Neural cell (in vitro differentiated cells): Measurements from ENCODE around the gene MYO3B.

Experiments used
- EP300 ChIP-seq: fragments of 450-650 bp; conservative IDR thresholded peaks from 2 replicates; pipeline ENCODE4 v1.6.1; 2014; ENCODE audit warnings: antibody characterized with exemption, mild to moderate bottlenecking, moderate library complexity; ENCODE audit not compliant: poor library complexity, severe bottlenecking
- EZH2 ChIP-seq: fragments of 200-600, 300-800 bp; shearing (Covaris generic), sonication (generic); IDR thresholded peaks from 2 replicates; pipeline ENCODE4 v1.6.1; 2014; ENCODE audit warnings: antibody characterized with exemption, low read length, borderline replicate concordance, mild to moderate bottlenecking; ENCODE audit not compliant: insufficient read depth, poor library complexity, severe bottlenecking
- POLR2AphosphoS5 ChIP-seq: IDR thresholded peaks from 2 replicates; pipeline ENCODE4 v1.6.1; 2012
- SMC3 ChIP-seq: fragments of 450-650 bp; conservative IDR thresholded peaks from 2 replicates; pipeline ENCODE4 v1.6.1; 2014; ENCODE audit warnings: antibody characterized with exemption, mild to moderate bottlenecking, moderate library complexity; ENCODE audit not compliant: poor library complexity
- TF ChIP-seq, protein P1 (sequence below): IDR thresholded peaks from 2 replicates; pipeline ENCODE4 v1.6.1; 2012; ENCODE audit warnings: borderline replicate concordance
- TF ChIP-seq, protein P2 (sequence below): fragments of 450-650 bp; IDR thresholded peaks from 2 replicates; pipeline ENCODE4 v1.5.1; 2014; ENCODE audit warnings: antibody characterized with exemption, mild to moderate bottlenecking, moderate library complexity; ENCODE audit not compliant: poor library complexity, severe bottlenecking

DNA sequence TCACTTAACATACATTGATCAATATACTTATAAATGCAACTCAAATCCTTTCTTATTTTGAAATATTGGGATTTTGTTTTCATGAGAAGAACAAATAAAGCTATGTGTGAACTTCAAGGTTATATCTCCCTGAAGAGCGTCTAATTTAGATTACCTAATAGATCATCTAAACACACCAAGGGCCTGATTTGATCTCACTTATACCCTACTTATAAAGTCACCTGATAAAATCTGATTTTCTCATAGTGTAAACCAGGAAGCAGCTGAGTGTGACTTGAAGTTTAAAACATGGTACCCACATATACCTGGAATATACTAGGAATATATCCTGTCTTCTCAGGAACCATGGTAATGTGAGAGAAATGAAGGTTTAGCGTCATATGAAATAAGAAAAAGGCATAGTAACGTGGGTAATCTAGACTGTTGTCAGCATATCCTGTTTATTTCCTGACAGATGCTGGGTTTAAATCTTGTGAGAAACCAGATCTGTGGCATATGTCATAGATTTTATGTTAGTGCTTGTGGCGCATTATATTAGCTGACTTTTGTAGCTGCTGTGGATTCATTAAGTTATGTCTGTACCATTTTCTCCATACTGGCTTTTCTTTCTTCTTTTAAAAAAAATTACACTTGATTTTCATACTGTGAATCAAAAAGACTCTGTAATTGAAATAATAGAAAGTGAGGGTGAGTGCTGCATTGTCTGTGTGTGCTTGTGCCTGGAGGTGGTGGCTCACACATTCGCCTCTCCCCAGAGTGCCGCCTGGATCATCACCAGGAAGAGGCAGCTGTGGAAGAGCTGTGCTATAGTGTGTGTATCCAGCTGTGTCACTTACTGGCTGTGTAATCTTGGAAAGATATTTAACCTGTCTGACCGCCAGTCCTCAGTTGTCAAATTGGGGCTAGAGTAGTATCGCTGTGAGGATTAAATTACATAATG, 164.0 kb downstream of the MYO3B start:
- TF ChIP-seq POLR2AphosphoS5 (peak; percentile 70), EZH2 (no peak), SMC3 (peak; percentile 46), EP300 (peak; percentile 86)
- TF ChIP-seq, protein P1, sequence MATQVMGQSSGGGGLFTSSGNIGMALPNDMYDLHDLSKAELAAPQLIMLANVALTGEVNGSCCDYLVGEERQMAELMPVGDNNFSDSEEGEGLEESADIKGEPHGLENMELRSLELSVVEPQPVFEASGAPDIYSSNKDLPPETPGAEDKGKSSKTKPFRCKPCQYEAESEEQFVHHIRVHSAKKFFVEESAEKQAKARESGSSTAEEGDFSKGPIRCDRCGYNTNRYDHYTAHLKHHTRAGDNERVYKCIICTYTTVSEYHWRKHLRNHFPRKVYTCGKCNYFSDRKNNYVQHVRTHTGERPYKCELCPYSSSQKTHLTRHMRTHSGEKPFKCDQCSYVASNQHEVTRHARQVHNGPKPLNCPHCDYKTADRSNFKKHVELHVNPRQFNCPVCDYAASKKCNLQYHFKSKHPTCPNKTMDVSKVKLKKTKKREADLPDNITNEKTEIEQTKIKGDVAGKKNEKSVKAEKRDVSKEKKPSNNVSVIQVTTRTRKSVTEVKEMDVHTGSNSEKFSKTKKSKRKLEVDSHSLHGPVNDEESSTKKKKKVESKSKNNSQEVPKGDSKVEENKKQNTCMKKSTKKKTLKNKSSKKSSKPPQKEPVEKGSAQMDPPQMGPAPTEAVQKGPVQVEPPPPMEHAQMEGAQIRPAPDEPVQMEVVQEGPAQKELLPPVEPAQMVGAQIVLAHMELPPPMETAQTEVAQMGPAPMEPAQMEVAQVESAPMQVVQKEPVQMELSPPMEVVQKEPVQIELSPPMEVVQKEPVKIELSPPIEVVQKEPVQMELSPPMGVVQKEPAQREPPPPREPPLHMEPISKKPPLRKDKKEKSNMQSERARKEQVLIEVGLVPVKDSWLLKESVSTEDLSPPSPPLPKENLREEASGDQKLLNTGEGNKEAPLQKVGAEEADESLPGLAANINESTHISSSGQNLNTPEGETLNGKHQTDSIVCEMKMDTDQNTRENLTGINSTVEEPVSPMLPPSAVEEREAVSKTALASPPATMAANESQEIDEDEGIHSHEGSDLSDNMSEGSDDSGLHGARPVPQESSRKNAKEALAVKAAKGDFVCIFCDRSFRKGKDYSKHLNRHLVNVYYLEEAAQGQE: peak; percentile 80
- TF ChIP-seq, protein P2, sequence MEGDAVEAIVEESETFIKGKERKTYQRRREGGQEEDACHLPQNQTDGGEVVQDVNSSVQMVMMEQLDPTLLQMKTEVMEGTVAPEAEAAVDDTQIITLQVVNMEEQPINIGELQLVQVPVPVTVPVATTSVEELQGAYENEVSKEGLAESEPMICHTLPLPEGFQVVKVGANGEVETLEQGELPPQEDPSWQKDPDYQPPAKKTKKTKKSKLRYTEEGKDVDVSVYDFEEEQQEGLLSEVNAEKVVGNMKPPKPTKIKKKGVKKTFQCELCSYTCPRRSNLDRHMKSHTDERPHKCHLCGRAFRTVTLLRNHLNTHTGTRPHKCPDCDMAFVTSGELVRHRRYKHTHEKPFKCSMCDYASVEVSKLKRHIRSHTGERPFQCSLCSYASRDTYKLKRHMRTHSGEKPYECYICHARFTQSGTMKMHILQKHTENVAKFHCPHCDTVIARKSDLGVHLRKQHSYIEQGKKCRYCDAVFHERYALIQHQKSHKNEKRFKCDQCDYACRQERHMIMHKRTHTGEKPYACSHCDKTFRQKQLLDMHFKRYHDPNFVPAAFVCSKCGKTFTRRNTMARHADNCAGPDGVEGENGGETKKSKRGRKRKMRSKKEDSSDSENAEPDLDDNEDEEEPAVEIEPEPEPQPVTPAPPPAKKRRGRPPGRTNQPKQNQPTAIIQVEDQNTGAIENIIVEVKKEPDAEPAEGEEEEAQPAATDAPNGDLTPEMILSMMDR: no peak
